Measurements from ENCODE around the gene MYOT.

DNA sequence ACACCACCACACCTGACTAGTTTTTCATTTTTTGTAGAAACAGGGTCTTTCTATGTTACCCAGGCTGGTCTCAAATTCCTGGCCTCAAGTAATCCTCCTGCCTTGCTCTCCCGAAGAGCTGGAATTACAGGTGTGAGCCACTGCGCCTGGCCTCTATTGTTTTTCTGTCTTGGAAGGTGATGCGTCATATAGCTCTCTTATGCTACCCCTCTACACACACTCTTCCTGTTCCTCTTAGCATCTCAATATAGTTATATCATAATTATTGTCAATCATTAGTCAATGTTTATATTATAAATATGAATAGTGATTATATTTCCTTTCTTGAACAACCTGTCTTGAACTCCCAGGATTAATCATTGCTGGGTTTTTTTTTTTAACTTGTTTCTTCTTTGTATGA lies 28.9 kb downstream of the MYOT start:
- TF ChIP-seq, protein P1, sequence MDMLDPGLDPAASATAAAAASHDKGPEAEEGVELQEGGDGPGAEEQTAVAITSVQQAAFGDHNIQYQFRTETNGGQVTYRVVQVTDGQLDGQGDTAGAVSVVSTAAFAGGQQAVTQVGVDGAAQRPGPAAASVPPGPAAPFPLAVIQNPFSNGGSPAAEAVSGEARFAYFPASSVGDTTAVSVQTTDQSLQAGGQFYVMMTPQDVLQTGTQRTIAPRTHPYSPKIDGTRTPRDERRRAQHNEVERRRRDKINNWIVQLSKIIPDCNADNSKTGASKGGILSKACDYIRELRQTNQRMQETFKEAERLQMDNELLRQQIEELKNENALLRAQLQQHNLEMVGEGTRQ (IDR thresholded peaks at IDR 0.05; ENCODE audit: low read depth, low read length): no peak
- TF ChIP-seq POLR2A (IDR thresholded peaks at IDR 0.05; ENCODE audit: low read depth, low read length) (no peak), MXI1 (IDR thresholded peaks at IDR 0.05; ENCODE audit: borderline replicate concordance, low read depth, low read length) (no peak)
